ENCODE results near the gene JAK1. TPM values are rescaled to one million over a fixed set of nuclear protein-coding genes. Genes with fewer than 3 reads are reported as not detected.

Gene JAK1
- total and polyA plus RNA-seq, 5 donors = 33.1 to 106 (median 87.0) TPM

DNA sequence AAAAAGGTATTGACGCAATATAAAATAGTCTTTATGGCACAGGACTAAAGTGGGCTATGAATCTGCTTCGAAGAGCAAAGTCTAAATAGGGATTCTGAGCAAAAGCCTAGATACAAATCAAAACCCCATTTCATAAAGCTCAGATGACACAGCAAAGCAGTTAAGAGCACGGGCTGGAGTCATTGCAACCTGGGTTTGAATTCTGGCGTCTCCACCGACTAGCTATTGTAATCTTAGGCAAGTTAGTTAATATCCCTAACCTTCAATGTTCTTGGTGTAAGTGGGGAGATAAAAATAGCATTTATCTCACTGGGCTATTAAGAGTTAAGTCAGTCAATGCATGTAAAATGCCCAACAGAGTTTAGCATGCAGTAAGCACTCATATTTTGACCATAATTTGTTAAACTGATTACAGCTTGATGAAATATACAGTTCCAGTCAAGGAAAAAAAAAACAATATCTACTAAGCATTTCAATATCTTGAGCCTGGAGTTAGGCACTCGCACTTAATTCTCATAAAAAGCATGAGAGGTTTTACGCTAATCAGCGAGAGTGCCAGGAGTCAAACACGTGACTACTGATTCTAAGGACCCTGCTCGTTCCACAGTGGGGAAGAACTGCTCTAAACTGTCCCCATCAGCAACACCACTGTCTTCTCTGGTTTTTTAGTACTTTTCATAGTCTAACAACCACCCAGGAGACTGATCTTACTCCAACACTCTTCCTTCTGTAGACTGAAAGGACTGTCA lies 75.5 kb downstream of the JAK1 start:
- H3K27ac ChIP-seq (ENCODE audit: low read length) = peak overlapping the region; percentile 39
- no peaks in the 10 kb centered on the region for H3K9me3 ChIP-seq (ENCODE audit: control insufficient read depth, low read length)
- H3K27me3 ChIP-seq (ENCODE audit: control insufficient read depth, insufficient read depth) = no peaks in the 10 kb centered on the region
- DNase-seq (no peak), ATAC-seq (peak in 1 of 2 donors; percentile 13)
- WGBS = 47% methylated on average over 10 of the region's 10 CpGs
- peaks cover 24% of the 10 kb centered on the region for H3K4me1 ChIP-seq (ENCODE audit: control insufficient read depth, insufficient read depth, low read length)
- no peak overlapping the region for H3K4me3 ChIP-seq (ENCODE audit: low read length)
- intact Hi-C loops (cut with DNase I) = loop anchor here in 1 of 4 donors (10.0 kb wide), 1 partner anchor 74 kb away; the partner anchor contains the start of gene JAK1

DNA sequence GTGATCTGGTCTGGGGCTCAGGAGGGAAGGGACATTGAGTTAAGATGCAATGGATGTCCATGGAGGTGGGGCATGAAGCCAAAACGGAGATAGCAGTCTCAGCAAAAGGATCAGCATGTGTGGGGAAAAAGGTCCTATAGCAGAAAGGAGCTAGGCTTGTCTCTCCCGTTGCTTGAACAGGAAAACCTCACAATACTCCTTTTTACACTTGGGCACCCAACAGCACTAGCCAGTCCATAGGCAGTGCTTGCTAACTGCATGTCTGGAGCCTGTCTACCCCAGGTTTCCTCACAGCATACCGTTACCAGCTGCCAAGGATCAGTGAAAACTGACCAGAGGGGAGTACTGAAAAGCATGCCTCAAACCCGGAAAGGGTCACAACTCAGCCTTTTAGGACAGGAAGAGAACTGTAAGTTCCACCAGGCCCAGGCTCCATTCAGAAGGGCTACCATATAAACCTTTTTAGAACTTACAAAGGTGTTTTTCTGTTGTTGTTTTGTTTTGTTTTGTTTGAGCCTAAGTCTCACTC lies 78.6 kb downstream of the JAK1 start:
- DNase-seq (no peak), ATAC-seq (peak in 1 of 2 donors; percentile 13)
- WGBS = 63% methylated on average over 4 of the region's 4 CpGs
- Histone ChIP-seq H3K27me3 (ENCODE audit: control insufficient read depth, insufficient read depth) (no peaks in the 10 kb centered on the region), H3K9me3 (ENCODE audit: control insufficient read depth, low read length) (no peaks in the 10 kb centered on the region), H3K4me1 (ENCODE audit: control insufficient read depth, insufficient read depth, low read length) (peaks cover 17% of the 10 kb centered on the region), H3K27ac (ENCODE audit: low read length) (no peak overlapping the region), H3K4me3 (ENCODE audit: low read length) (no peak overlapping the region)
- intact Hi-C loops (cut with DNase I) = no loop called here

DNA sequence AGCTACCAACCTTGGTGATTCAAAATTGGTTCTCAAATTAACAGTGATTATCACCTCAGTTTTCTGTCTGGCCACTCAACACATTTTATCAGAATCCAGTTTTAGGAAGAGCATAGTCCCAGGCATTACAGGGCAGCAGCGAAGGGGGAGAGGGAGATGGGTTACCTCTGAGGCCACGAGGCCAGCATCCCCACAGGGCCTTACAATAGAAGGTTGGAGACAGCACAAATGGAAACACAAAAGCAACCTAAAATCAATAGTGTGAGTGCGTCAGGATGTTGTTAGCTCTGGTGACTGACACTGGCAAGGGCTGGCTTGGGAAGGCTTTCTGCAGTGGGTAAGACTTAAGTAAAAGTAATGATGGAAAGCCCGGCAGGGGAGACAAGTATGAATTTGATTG lies 79.5 kb downstream of the JAK1 start:
- Histone ChIP-seq H3K27me3 (ENCODE audit: control insufficient read depth, insufficient read depth) (no peaks in the 10 kb centered on the region), H3K9me3 (ENCODE audit: control insufficient read depth, low read length) (no peaks in the 10 kb centered on the region), H3K4me1 (ENCODE audit: control insufficient read depth, insufficient read depth, low read length) (peaks cover 10% of the 10 kb centered on the region), H3K27ac (ENCODE audit: low read length) (no peak overlapping the region), H3K4me3 (ENCODE audit: low read length) (no peak overlapping the region)
- no peak for ATAC-seq
- 92% methylated on average over 4 of the region's 4 CpGs for WGBS
- intact Hi-C loops (cut with DNase I) = no loop called here
- DNase-seq = no peak

DNA sequence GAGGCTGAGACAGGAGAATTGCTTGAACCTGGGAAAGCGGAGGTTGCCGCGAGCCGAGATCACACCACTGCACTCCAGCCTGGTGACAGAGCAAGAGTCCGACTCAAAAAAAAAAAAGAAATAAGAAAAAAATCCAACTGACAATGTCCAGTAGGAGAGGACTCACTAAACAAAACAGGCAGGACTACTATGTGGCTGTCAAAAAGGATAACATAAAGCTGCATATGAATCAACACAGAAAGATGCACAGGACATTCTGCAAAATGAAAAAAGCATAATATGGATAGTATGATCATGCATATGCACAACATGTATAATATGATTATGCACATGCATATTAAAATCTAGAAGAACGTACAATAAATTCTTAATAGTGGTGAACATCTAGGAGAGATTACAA lies 80.7 kb downstream of the JAK1 start:
- peaks cover 5% of the 10 kb centered on the region for H3K4me1 ChIP-seq (ENCODE audit: control insufficient read depth, insufficient read depth, low read length)
- WGBS = 99% methylated on average over 6 of the region's 6 CpGs
- H3K9me3 ChIP-seq (ENCODE audit: control insufficient read depth, low read length) = no peaks in the 10 kb centered on the region
- DNase-seq = no peak
- no peak for ATAC-seq
- intact Hi-C loops (cut with DNase I) = no loop called here
- no peak overlapping the region for H3K4me3 ChIP-seq (ENCODE audit: low read length)
- H3K27ac ChIP-seq (ENCODE audit: low read length) = no peak overlapping the region
- no peaks in the 10 kb centered on the region for H3K27me3 ChIP-seq (ENCODE audit: control insufficient read depth, insufficient read depth)

DNA sequence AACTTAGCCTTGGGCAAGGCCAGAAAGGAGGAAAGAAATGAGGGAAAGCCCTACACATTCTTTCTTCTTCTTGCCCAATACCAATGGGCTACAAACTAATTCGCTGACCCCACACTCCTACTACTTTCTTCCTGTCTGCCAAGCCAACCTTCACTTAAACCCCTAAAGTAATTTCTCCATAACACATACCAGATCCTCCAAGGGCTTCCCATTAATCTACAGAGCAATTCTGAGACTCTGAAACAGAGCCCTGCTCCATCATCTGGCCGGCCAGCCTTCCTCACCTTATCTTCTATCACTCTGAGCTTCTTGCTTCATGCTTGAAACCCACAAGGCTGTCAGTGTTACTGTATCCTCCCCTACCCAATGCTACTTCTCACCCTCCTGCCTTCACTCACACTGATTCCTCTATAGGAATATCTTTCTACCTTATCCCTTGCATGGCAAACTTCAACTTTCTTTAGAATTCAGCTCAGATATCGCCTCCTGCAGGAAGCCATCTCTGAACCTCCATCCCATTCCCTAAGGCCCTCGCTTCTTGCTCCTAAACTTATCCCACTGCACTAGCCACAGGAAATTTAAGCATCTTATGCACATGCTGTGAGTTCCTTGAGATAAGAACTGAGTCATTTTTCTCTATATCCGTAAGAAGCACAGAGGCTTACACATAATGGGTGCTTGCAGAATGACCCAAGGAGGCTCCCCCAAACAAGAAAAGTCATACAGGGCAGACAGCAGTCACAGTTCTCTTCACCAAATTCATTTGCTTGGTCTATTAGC lies 81.9 kb downstream of the JAK1 start:
- intact Hi-C loops (cut with DNase I) = no loop called here
- ATAC-seq (no peak), DNase-seq (no peak)
- H3K9me3 ChIP-seq (ENCODE audit: control insufficient read depth, low read length) = no peaks in the 10 kb centered on the region
- H3K27ac ChIP-seq (ENCODE audit: low read length) = no peak overlapping the region
- WGBS = 83% methylated on average over 5 of the region's 5 CpGs
- H3K27me3 ChIP-seq (ENCODE audit: control insufficient read depth, insufficient read depth) = no peaks in the 10 kb centered on the region
- peaks cover 6% of the 10 kb centered on the region for H3K4me1 ChIP-seq (ENCODE audit: control insufficient read depth, insufficient read depth, low read length)
- no peak overlapping the region for H3K4me3 ChIP-seq (ENCODE audit: low read length)

DNA sequence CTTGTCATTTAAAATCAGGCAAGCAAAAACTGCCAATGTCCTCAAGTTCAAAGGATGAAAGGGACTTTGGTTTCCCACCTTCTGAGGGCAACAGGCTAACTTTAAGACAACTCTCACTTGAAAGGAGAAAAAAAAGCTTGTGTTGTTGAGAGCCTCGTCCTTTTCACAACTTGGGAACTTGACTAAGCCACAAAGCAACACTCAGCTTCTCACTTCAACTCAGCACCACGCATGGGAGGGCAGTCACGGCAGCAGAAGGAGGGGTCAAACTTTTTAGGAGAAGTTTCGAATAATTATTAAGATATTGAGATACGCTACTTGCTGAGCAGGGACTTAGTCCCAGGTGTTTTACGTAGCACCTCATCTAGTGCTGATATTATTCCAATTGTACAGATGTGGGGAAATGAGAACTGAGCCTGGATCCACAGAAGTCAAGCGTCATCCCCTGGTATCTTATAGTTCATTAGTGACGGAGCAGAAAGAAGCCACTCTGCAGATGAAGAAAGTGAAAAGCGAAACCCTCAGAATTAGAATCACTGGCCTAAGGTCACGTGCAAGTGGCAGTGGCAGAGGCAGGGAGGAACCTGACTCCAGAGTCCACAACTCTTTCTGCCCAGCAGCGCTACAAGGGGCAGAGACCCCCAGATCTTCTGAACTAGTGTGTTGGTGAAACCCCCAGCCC lies 83.6 kb downstream of the JAK1 start:
- intact Hi-C loops (cut with DNase I) = no loop called here
- Histone ChIP-seq H3K27me3 (ENCODE audit: control insufficient read depth, insufficient read depth) (no peaks in the 10 kb centered on the region), H3K27ac (ENCODE audit: low read length) (no peak overlapping the region), H3K4me1 (ENCODE audit: control insufficient read depth, insufficient read depth, low read length) (peaks cover 4% of the 10 kb centered on the region), H3K9me3 (ENCODE audit: control insufficient read depth, low read length) (no peaks in the 10 kb centered on the region), H3K4me3 (ENCODE audit: low read length) (no peak overlapping the region)
- no peak for DNase-seq
- no peak for ATAC-seq
- 93% methylated on average over 11 of the region's 11 CpGs for WGBS

DNA sequence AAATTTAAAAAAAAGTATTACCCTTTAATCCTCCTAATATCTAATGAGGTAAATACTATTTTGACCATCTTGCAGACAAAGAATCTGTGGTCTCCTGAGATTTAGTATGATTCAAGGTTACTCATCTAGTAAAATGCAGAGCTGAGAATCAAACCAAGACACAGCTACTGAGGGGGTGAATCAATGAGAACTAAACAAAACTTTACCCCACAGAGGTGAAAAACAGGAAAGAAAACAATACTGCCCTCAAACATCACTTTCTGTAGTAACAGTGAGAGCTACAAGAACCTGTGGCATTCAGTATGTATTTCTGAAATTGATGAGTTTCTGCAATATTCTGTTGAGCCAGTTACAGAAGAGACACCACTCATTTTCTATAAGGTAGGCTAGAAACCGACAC lies 85.1 kb downstream of the JAK1 start:
- H3K9me3 ChIP-seq (ENCODE audit: control insufficient read depth, low read length) = no peaks in the 10 kb centered on the region
- no peak overlapping the region for H3K4me3 ChIP-seq (ENCODE audit: low read length)
- H3K27ac ChIP-seq (ENCODE audit: low read length) = no peak overlapping the region
- 98% methylated on average over 1 of the region's 1 CpG for WGBS
- no peak for DNase-seq
- ATAC-seq = no peak
- no peaks in the 10 kb centered on the region for H3K27me3 ChIP-seq (ENCODE audit: control insufficient read depth, insufficient read depth)
- peaks cover 2% of the 10 kb centered on the region for H3K4me1 ChIP-seq (ENCODE audit: control insufficient read depth, insufficient read depth, low read length)
- intact Hi-C loops (cut with DNase I) = no loop called here

DNA sequence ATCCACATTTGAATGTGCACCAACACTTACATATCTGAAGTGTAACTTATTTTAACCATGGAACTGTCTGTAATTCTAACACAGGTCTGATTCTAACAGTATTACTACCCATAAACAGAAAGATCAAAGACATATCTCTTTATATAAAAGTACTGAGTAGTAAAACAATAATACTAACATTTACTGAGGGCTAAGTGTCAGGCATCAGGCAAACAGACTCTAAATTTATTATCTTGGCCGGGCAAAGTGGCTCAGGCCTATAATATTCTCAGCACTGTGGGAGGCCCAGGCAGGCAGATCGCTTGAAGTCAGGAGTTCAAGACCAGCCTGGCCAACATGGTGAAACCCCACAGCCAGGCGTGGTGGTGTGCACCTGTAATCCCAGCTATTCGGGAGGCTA lies 85.9 kb downstream of the JAK1 start:
- H3K4me1 ChIP-seq (ENCODE audit: control insufficient read depth, insufficient read depth, low read length) = peaks cover 2% of the 10 kb centered on the region
- 98% methylated on average over 4 of the region's 4 CpGs for WGBS
- no peaks in the 10 kb centered on the region for H3K27me3 ChIP-seq (ENCODE audit: control insufficient read depth, insufficient read depth)
- H3K4me3 ChIP-seq (ENCODE audit: low read length) = no peak overlapping the region
- H3K27ac ChIP-seq (ENCODE audit: low read length) = no peak overlapping the region
- DNase-seq (no peak), ATAC-seq (no peak)
- intact Hi-C loops (cut with DNase I) = no loop called here
- no peaks in the 10 kb centered on the region for H3K9me3 ChIP-seq (ENCODE audit: control insufficient read depth, low read length)

DNA sequence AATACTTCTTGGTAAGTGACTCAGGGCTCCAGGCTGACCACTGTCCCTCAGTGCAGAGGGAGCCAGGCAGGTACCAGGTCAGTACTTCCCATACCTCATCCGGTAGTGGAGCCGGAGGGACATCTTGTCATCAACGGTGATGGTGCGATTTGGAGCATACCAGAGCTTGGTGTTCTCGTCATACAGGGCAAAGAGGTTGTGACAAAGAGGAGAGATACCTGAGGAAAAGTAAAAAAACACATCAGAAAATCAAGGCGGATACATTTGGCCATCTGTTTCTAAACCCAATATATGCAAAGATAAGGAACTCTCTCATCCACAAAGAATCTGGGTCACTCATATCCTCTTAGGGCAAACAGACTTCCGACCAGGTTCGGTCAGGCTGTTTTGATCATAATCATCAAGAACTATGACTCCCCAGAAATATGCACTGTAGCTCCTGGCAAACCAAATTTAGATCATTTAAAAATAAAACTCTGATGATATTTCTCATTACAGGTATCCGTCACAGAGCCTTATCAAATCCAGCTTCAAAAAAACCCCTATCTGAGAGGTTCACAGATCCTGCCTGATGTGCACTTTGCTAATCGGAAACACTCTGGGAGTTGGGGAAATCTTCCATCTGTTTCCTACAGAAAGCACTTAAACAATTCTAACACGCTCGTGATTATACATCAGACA lies 87.3 kb downstream of the JAK1 start:
- Histone ChIP-seq H3K27ac (ENCODE audit: low read length) (no peak overlapping the region), H3K27me3 (ENCODE audit: control insufficient read depth, insufficient read depth) (no peaks in the 10 kb centered on the region), H3K4me3 (ENCODE audit: low read length) (no peak overlapping the region), H3K4me1 (ENCODE audit: control insufficient read depth, insufficient read depth, low read length) (peaks cover 2% of the 10 kb centered on the region), H3K9me3 (ENCODE audit: control insufficient read depth, low read length) (no peaks in the 10 kb centered on the region)
- WGBS = 71% methylated on average over 12 of the region's 12 CpGs
- no peak for DNase-seq
- intact Hi-C loops (cut with DNase I) = loop anchor here in 1 of 4 donors (10.0 kb wide), 1 partner anchor 76 kb away; no protein-coding TSS in a partner anchor
- ATAC-seq = no peak

DNA sequence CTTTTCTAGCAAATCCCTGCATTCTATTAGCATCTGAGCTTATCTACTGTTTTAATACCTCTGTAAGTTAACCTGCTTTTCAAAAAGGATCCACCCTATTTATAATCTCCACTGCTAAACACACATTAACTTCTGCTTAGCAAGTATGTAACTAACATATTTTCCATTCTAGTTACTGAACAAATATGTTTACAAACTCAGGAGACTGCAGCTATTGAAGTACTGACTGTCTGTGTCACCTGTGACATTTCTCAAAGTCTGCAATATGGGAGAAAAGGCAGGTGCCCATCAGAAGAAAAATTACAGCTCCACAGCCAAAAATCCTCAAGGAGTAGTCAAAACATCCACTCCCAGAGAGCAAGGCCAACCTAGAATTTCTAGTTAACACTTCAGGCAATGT lies 88.3 kb downstream of the JAK1 start:
- no peak overlapping the region for H3K4me3 ChIP-seq (ENCODE audit: low read length)
- H3K9me3 ChIP-seq (ENCODE audit: control insufficient read depth, low read length) = no peaks in the 10 kb centered on the region
- intact Hi-C loops (cut with DNase I) = loop anchor here in 1 of 4 donors (10.0 kb wide), 1 partner anchor 77 kb away; no protein-coding TSS in a partner anchor
- DNase-seq (no peak), ATAC-seq (no peak)
- H3K27me3 ChIP-seq (ENCODE audit: control insufficient read depth, insufficient read depth) = no peaks in the 10 kb centered on the region
- H3K4me1 ChIP-seq (ENCODE audit: control insufficient read depth, insufficient read depth, low read length) = peaks cover 2% of the 10 kb centered on the region
- no peak overlapping the region for H3K27ac ChIP-seq (ENCODE audit: low read length)

Measured in right cardiac atrium (tissue), 5 donors.